ENCODE data around the gene KCNJ2.

GRCh38 chr17:70172923-70173322, 3.6 kb downstream of the KCNJ2 start:
- TF ChIP-seq CTCF (IDR thresholded peaks at IDR 0.05; ENCODE audit: low read depth, low read length, missing input control) (no peak), MAX (IDR thresholded peaks at IDR 0.05) (no peak), HNF4A (conservative IDR thresholded peaks at IDR 0.05) (no peak), EGR1 (IDR thresholded peaks at IDR 0.05; ENCODE audit: low read depth in 2 of 2) (no peak), SP1 (IDR thresholded peaks at IDR 0.05) (no peak), RAD21 (IDR thresholded peaks at IDR 0.05) (no peak)
